Body of pancreas (tissue), 4 donors: ENCODE data around the gene THTPA. TPM values are rescaled to one million over a fixed set of nuclear protein-coding genes. Genes with fewer than 3 reads are reported as not detected.

ENCODE experiments used
- ATAC-seq: fragments of 150-250 bp; one replicate; pipeline ENCODE4 v1.9.1; 2016
- DNase-seq, 4 donors: peaks; one replicate each; pipeline ENCODE4 v3.0.0-alpha.2; 2019
- H3K27ac ChIP-seq, 4 donors: fragments of 200-600 bp; sonication (generic); 1 replicate in 3 of 4; 2 replicates in 1 of 4; pipeline versions ENCODE4 v1.5.1 to v1.6.1; 2016 to 2019; ENCODE audit warnings: mild to moderate bottlenecking in 1 of 4, mixed read lengths in 1 of 4, moderate library complexity in 1 of 4
- H3K27me3 ChIP-seq, 2 donors: fragments of 200-600 bp; sonication (generic); one replicate each; pipeline ENCODE4 v1.6.0; 2016; ENCODE audit warnings: mild to moderate bottlenecking in 1 of 2
- H3K36me3 ChIP-seq, 2 donors: fragments of 200-600 bp; sonication (generic); replicated peaks in 1 of 2; 2 replicates each; pipeline ENCODE4 v1.5.1; 2016; ENCODE audit warnings: low read depth in 2 of 2; ENCODE audit not compliant: insufficient read depth in 1 of 2
- H3K4me1 ChIP-seq: fragments of 200-600 bp; sonication (generic); one replicate; pipeline ENCODE4 v1.6.0; 2016
- H3K4me3 ChIP-seq, 2 donors: fragments of 200-600 bp; sonication (generic); 1 replicate in 1 of 2; 2 replicates in 1 of 2; pipeline ENCODE4 v1.5.1; 2016 to 2019
- H3K9me3 ChIP-seq, 3 donors: fragments of 200-600 bp; sonication (generic); 1 replicate in 2 of 3; 2 replicates in 1 of 3; pipeline ENCODE4 v1.5.1; 2016
- CTCF ChIP-seq, 7 experiments: fragments of 450-650 bp in 4 of 7; fragments of 200-600 bp in 3 of 7; sonication (generic) in 3 of 7; IDR thresholded peaks; one replicate each; pipeline ENCODE4 v1.5.1; 2016 to 2019; ENCODE audit warnings: antibody characterized with exemption in 7 of 7
- POLR2A ChIP-seq, 3 donors: fragments of 450-650 bp; IDR thresholded peaks; one replicate each; pipeline ENCODE4 v1.6.1; 2016; ENCODE audit warnings: antibody characterized with exemption in 3 of 3, mild to moderate bottlenecking in 2 of 3
- WGBS, 2 donors: methylation state at CpG; one replicate each; pipeline ENCODE4 v1.1.5; 2017; 5-methylcytosine and 5-hydroxymethylcytosine counted together
- intact Hi-C: fragments of 100-400 bp; cut with DNase I; formaldehyde crosslinking; loops from one replicate; pipeline ENCODE4 v1.15.1; 2023
- total RNA-seq, 2 donors: library from RNA; depleted of rRNA; stranded (reverse); fragments of >200 nt; gene quantifications; one replicate each; pipeline ENCODE4 v1.1.0, GENCODE V29; 2016

THTPA gene
- total RNA-seq, 2 donors from 2014 or later, result 11.7 to 43.2 TPM

DNA sequence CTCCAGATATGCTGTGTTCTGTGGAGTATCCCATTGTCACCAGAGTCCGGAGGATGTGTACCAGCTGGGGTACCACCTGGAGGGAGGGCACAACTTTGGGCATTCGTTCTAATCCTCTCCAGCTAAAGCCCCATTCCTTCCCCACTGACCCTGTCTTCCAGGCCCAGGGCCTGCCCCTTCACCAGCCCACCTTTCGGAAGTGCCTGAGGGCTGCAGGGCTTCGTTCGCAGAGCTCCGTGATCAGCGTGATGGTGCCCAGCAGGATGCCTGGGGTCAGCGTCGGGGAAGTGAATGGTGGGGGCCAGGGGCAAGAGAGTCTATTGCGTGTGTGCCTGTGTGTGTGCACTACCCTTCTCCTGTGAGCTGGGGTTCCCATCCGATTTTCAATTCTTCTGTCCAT is 9.6 kb downstream of the THTPA start:
- Histone ChIP-seq H3K36me3 (peaks cover 0 to 9% of the 10 kb centered on the region in 2 donors), H3K4me1 (peaks cover 30% of the 10 kb centered on the region), H3K9me3 (no peaks in the 10 kb centered on the region), H3K4me3 (no peak overlapping the region), H3K27me3 (no peaks in the 10 kb centered on the region), H3K27ac (no peak overlapping the region)
- TF ChIP-seq CTCF (IDR thresholded peaks at IDR 0.05) (no peak), POLR2A (IDR thresholded peaks at IDR 0.05) (no peak)
- DNase-seq (no peak), ATAC-seq (no peak)
- intact Hi-C loops, result loop anchor here (10.0 kb wide), 1 partner anchor 241 kb away; the partner anchor contains the start of gene PABPN1
- WGBS, 2 donors, result 83 to 85% methylated on average over 11 of the region's 11 CpGs

- Histone ChIP-seq H3K4me3 (no peak overlapping the region), H3K27ac (peak overlapping the region in 3 of 4 donors; percentile 5 to 83 (median 66)), H3K4me1 (peaks cover 30% of the 10 kb centered on the region), H3K36me3 (peaks cover 0 to 7% of the 10 kb centered on the region in 2 donors), H3K27me3 (no peaks in the 10 kb centered on the region), H3K9me3 (no peaks in the 10 kb centered on the region)
- no peak for DNase-seq
- intact Hi-C loops, result loop anchor here (10.0 kb wide), 1 partner anchor 241 kb away; the partner anchor contains the start of gene PABPN1
- no peak for ATAC-seq
- TF ChIP-seq POLR2A (IDR thresholded peaks at IDR 0.05) (no peak), CTCF (IDR thresholded peaks at IDR 0.05) (no peak)
- 85 to 86% methylated on average over 8 to 10 of the region's 10 CpGs for WGBS, 2 donors
Measured at GRCh38 chr14:23566112-23566777, 10.2 kb downstream of the THTPA start.

GRCh38 chr14:23566778-23567185 is 10.7 kb downstream of the THTPA start:
- Histone ChIP-seq H3K27ac (peak overlapping the region; percentile 62 to 85 (median 74)), H3K9me3 (no peaks in the 10 kb centered on the region), H3K36me3 (peaks cover 0 to 6% of the 10 kb centered on the region in 2 donors), H3K27me3 (no peaks in the 10 kb centered on the region), H3K4me1 (peaks cover 30% of the 10 kb centered on the region), H3K4me3 (peak overlapping the region in 1 of 2 donors; percentile 47)
- intact Hi-C loops, result loop anchor here (10.0 kb wide), 1 partner anchor 242 kb away; the partner anchor contains the start of gene PABPN1
- DNase-seq (peak; percentile 76 to 87 (median 83)), ATAC-seq (peak; percentile 54)
- WGBS, 2 donors, result 11 to 23% methylated on average over 4 to 5 of the region's 5 CpGs
- TF ChIP-seq POLR2A (IDR thresholded peaks at IDR 0.05) (no peak), CTCF (IDR thresholded peaks at IDR 0.05) (no peak)

- Histone ChIP-seq H3K4me1 (peaks cover 30% of the 10 kb centered on the region), H3K36me3 (peaks cover 0 to 3% of the 10 kb centered on the region in 2 donors), H3K27ac (peak within 1 kb of the TSS; percentile 62 to 85 (median 74)), H3K9me3 (no peaks in the 10 kb centered on the region), H3K27me3 (no peaks in the 10 kb centered on the region), H3K4me3 (peak within 1 kb of the TSS in 1 of 2 donors; percentile 47)
- peak; percentile 88 for ATAC-seq
- TF ChIP-seq CTCF (IDR thresholded peaks at IDR 0.05) (no peak), POLR2A (IDR thresholded peaks at IDR 0.05) (peak; percentile 48 to 92 (median 87))
- peak; percentile 90 to 93 (median 92) for DNase-seq
- intact Hi-C loops, result loop anchor here (10.0 kb wide), 1 partner anchor 243 kb away; the partner anchor contains the start of gene PABPN1
- 1 to 2% methylated on average over 38 to 53 of the region's 53 CpGs for WGBS, 2 donors
Measured at GRCh38 chr14:23567186-23568020, 11.3 kb downstream of the THTPA start, which contains the start of gene AP1G2. TSS of gene AP1G2 (minus strand) at chr14:23567791. CDS start at chr14:23567314, 477 bp downstream.
